Measurements from ENCODE around the gene DNM3.

Gene DNM3

DNA sequence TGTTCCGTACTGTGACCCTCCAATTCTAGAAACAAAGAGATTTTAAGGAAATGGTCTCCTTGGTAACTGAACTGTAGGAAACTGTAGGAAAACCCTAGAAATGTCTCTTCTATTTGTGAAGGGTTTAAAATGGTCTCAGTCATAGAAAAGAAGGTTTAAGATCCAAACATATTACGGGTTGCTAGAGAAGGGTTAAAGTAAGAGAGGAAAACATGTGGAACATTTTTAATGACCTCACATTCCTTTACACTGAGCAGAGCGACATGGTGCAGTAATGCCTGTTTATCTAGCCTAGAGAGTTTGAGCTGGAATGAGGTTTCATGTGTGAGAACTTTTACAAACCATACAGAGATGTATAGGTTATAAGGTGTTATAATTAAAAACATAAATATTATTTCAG is 542.2 kb downstream of the DNM3 start:
- DNase-seq, result no peak

DNA sequence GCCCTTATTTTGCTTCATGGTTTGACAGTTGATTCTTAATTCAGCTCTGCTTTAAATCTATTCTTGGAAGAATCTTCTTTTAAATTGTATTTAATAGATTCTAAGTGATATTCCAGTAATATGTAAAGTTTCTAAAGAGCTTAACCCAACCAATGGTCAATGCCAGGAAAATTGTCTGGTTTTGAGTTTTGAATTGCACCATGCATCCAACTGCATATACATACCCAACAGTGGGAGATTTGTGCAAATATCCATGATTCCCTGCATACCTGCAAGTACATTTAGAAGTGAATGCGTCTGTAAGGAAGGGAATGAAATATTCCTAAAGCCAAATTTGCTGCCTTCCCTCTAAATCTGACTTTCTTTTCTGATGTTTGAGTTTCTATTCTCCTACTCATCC is 543.4 kb downstream of the DNM3 start:
- no peak for DNase-seq

DNA sequence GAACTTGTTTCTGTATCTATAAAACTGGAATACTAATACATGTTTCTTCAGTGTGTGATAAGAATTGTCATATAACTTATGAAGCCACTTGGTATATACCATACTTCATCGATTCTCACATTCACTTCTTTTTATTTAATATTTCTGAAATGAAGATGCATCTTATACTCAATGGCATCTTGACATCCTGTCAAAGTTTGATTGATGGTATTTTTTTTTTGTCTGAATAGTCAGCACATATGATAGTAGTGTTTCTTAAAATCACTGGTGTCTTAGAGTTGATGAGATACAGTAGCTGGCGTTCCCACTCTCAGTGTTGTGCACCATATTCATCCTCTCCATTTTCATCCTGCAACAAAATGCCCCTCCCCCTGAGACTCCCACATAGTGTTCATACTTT is 544.7 kb downstream of the DNM3 start:
- no peak for DNase-seq

DNA sequence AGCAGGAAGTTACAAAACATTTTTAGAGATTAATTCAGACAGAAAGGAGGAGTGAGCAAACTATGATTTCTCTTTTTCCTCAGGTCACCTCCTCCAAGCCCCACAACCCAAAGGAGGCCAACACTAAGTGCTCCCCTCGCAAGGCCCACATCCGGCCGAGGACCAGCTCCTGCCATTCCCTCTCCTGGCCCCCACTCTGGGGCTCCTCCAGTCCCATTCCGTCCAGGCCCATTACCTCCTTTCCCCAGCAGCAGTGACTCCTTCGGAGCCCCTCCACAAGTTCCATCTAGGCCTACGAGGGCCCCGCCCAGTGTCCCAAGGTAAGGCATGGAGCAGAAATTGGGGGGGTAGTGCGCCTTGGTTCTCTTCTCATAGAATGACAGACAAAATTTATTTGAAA is 547.2 kb downstream of the DNM3 start:
- no peak for DNase-seq

DNA sequence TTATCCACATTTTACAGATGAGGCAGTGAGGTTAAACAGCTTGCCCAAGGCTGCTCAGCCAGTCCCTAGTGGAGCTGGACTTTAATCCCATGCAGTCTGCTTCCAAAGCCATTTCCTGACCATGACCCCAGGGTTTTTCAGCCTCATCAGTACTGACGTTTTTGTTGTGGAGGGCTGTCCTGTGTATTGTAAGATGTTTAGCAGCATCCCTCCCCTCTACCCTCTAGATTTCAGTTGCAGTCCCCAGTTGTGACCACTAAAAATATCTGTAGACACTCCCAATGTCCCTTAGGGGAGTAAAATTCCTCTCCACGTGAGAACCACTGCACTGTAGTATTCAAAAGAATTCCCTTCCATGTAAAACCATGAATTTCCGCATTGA is 549.0 kb downstream of the DNM3 start:
- no peak for DNase-seq

DNA sequence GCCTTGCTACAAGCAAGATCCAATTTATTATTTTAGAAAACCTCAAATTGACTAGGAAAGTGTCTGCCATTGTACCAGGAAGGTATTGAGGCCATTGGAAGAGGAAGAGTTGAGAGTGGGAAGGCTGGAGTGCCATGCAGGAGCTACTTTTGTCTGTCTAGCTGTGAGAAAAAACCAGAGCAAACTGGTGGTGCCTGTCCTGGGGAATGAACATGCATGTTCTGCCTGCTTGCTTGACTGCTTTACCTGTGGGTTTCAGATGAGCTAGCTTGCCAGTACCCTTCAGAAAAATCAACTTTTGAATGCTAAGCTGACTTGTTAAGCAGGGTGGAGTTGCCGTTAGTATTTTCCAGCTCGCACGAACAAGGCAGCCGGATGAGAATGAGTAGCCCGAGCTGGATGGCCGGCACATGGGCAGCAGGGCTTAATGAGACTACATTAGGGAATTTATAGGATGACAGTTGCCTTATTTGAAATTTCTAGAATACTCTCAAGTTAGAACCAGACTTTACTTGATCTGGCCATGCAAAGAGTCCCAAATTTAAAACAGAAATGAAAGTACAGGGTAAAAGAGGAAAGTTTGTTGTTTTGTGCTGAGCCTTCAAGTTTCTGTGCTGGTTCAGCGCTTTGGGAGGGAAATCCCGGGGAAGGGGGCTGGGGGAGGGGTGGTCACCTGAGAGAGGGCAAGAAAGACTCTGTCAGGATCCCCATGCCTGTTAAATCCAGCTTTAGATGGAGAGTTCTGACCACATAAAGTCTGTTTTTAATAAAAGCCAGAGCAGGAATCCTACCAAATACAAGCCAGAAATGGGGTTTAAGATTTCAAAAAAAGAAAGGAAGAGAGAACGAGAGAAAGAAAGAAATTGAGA is 549.6 kb downstream of the DNM3 start:
- no peak for DNase-seq

DNA sequence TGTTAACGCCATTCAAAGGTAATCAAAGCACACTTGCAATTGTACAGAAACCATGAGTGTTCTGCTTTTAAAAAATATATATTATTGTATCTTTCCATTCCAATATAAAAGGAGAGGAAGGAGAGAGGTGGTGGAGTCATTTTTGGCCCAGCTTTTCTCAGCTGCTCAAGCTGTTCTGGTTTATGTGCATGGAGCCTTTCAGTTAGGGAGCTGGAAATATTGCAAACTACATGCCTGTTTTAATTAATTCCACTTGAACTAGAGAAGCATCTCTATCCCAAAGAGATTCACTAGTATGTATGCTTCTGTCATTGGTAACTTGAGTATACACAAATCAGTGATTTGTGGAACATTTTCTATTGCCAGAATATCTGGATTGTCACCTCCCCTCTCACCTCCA is 550.7 kb downstream of the DNM3 start:
- DNase-seq, result no peak

DNA sequence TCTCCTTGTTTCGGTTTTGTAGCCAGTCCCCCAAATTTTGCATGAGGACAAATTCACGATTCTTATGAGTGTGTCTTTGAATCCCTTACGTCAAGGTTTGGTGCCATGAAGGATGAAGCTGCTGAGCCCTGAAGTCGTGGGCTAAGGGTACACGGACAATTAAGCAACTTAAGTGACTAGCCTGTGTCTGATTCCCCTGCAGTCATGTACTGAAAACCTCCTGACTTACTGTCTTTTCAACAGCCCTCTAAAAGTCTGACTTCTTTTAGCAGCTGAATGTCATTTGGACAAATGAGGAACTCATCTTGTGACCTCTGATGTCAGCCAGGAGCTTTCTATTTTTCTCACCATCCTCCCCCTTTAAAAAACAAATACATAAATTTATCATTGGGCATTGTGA is 552.1 kb downstream of the DNM3 start:
- no peak for DNase-seq

DNA sequence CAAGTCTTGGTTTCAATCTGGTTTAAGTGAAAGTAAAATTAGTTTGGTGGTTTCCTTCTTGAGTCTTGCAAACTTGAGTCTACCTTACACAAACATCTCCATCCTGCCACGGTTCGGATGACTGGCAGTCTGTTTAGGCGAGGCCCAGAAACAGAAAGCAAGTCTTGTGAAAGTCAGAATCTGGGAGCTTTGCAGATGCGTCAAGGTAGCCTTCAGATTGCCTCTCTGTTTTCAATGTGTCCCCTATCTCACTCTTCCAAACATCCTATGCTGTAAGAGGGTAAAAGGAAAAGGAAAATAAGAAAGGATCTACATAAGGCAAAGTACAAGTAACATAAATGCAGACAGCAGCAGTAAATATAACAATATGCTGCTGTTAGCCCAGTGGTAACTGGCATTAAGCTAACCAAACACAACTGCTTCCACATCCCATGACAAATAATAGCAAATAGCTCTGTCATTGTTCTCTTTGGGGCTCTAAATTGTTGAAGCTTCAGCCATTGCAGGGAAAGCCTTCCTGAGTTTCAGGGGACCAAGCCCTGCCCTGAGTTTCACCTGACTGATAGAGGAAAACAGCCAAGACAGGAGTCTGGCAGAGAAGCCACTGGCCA is 552.9 kb downstream of the DNM3 start:
- no peak for DNase-seq

DNA sequence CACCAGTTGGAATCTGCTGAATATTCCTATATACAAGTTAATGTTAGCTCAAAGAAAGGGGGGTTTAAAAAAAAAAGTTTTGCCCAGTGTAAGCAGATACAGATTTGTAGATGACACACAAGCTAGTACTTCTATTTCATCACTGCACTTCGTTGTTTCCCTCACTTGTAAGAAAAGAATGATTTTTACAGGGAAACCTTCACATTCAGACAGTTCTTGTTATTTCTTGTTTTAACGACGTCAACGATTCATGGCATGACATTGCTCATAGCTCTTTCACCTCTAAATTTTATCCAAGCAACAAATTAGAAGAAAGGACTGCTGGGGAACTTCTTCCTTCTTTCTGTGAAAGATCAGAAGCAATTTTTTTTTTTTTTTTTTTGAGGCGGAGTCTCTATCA is 553.5 kb downstream of the DNM3 start:
- DNase-seq, result no peak

DNA sequence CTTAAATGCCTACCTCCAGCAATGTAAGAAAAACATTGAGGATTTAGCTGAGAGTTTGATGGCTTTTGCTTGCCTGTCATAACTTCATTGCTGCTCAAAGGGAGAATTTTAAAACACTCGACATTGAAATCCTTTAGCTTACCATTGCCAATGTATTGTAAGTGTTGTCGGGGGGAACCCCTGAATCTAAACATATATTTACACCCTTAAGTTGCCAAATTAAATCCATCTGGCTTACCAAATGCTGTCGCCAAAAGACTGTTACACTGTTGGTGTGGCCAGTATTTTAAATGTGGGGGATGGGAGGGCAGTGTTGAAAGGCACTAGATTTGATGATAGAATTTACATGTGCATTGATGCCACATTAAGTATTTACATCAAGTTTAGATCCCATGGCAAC is 554.3 kb downstream of the DNM3 start:
- DNase-seq, result no peak

DNA sequence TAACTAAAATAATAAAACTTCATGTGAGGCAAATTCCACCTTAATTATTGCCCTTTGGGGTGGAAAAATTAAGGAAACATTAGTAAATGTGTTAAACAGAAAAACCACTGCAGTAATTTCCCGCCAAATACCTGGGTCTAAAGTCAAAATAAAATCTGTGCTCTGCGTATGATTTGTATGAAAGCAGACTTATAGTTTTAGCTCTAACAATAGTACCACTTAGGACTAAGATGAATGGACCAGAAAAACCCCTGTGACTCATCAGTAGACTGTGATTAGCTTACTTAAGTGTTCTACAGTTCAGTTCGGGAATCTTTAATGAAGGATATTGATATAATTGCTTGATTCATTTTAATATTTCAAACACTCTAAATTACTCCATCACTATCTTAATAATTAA is 555.9 kb downstream of the DNM3 start:
- DNase-seq, result no peak

DNA sequence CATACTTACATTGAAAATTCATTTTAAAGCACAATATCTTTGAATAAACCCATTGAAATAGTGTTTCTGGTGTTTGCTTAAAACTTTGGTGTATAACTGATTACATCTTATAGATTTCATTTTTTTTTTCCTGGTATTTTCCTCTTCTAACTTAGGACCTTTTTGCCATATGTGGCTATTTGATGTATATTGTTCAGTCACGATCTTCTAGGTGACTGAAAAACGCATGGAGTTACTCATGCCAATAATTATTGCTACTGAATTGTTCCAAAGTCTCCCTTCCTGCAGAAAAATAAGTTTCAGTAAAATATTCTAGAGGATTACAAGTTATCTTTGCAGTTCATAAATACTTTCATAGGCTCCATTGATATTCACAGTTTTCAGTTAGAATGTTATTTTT is 556.3 kb downstream of the DNM3 start:
- DNase-seq, result no peak

DNA sequence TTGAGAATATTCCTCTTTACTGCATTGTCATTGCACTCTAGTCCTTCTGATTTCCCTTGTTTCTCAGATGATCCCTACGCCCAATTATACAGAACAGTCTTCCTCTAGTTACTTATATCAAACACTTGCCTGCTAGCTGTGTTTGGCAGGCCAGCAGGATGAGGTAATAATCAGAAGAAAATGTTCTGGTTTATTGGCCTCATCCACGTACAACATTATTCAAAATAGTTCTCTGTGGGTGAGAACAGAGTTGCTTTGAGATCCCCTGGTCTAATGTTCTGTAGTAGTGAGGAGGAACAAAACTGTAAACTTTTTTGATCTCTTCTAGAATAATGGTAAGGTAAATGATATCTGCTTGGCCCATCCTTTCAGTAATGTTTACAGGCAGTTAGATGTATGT is 556.9 kb downstream of the DNM3 start:
- no peak for DNase-seq

DNA sequence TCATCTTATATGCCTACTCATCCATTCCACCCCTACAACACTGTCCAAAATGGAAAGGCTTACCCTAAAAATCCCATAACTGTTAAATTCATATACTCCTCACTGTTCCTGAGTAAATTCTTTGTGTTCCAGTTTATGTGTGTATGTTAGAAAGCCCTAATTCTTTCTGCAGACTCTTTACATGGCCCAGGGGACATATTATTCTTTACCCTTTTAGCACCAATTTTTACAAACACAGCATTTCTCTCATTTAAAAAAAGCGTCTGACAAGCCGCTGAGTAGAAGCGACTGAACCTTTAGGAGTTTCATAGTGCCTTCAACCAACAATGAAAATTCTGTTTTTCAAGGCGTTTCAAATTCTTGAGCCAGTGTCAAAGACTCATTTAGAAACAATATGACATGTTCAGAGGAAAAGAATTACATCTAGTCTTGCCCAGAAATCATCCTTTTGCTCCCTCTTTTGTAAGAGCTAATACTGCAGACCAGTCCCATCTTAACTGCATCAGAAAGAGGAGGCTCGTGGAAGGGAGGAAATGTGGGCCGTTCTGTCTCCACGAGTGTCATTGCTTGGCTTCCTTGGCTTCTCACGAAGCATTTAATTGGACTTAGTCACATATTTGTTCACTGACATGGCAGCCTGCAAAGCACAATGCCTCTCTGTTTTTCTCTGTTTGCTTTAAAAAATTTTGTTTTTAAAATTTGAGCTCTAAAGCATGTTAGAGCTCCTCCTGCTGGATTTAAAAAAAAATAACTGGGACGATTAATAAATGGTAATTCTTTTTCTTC is 557.9 kb downstream of the DNM3 start:
- DNase-seq, result peak; percentile 86

DNA sequence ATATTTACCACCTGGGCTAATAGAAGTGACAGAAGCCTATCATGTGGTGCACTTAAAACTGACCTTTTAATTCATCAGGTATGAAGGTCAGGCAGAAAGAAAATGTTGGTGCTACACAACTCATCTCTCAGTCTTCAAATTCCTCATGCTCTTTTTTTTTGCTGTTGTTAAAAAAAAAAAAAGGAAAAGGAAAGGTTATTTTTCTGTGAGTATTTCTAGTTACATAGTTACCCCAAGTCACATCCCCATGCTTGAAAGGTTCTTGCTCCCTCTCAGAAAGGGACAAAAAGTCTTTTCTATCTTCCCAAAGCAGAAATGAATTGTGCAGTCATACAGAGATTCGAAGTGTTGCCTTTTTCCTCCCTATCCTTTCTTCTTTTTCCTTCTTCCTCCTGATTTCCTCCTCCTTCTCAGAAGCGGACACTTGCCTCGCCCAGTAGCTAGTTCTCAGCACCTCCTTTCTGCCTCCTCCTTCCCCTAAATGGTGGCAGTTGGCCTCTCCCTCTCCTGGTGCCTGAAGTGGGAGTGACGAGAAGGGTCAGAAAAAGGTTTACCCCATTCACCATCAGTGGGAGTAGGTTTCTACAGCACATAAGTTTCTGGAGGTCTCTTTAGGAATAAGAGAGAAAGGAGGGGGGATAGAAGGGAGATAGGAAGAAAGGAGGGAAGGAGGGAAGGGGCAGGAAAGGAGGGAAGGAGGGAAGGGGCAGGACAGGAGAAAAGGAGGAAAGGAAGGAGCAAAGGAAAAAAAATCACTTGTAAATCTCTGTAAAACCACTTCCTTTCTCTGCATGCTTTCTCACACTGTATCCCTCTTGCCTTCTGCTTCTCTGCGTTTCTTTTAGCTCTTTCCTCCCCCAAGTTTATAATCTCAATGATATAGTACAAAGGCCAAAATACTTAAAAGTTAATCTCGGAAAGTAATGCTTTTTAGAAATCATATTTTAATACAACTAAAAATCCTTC is 558.7 kb downstream of the DNM3 start:
- DNase-seq, result no peak

DNA sequence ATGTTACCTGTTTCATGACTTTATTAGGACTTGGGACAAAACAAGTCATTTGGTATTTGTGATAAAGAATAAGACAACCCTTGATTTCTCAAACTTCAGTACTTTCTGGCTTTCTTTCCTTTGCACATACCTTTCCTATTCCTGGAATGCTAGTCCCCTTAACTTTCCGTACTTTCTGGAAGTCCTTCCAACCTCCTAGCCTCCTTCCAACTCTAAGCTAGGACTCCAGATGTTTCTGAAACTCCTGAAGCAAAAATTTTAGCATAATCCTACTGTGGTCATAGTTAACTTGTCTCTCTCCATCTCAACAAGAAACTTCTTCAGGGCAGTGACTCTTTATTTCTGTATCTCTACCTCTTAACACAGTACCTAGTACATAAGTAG is 559.4 kb downstream of the DNM3 start:
- no peak for DNase-seq

DNA sequence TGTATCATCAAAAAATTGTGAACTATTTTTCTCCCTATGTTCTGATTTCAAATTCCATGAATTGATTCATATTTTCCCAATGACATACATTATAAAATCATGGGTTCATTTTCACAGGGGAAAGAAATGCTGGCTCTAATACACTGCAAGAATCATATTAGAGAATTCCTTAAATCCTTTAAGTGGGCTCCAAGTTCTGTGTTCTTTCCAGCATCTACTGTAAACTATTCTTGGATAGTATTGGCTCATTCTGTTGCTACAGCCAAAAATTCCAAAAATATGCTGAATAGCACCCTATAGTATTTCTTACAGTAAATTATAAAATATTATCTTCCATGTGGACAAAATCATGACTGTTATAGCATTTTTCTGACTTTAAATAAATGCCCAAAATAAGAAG is 560.2 kb downstream of the DNM3 start:
- DNase-seq, result no peak

DNA sequence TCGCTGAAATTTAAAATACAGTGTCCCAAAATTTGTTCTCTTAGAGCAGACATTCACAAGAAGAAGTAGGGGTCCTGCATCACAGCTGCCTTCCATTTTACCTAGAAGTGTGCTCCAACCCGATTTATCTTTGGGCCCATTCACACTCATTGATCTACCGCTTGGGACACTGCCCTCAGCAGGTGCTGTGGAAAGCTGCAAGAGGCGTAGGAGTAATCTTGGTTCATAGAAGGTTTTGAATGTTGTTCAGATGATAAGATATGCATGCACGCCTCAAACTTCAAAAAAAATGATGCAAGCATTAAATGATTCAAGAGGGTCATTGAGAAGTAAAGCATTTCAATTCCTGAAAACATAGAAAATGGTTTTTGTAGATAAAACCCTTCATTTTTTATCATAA is 560.6 kb downstream of the DNM3 start:
- DNase-seq, result no peak

DNA sequence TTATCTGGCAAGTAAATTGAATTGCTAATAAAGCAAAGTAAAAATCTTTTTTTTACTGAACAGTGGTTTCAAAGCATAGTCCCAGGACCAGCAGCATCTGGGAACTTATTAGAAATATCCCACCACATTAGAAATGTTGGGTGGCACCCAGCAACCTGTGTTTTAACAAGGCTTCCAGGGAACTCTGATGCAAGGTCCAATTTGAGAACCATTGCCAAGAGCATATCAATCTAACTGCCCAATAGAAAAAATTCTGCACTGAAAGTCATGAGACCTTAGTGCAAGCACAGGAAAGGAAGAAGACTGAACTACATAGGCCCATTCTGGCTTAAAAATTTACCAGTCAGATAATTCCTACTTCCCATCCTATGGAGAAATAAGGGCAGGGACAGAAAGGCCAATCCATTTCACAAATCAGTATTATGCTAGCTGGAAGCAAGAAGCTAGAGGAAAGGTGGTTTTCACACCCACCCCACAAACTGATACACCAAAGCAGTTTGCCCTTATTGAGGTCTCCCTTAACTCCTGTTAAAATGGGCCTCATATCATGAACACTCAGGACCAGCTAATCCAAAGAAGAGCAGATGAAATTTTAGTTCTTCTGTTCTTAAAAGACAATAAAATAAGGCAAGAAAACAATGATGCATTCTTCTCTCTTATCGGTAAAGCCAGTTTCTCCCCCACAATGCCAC is 561.7 kb downstream of the DNM3 start:
- DNase-seq, result no peak

DNA sequence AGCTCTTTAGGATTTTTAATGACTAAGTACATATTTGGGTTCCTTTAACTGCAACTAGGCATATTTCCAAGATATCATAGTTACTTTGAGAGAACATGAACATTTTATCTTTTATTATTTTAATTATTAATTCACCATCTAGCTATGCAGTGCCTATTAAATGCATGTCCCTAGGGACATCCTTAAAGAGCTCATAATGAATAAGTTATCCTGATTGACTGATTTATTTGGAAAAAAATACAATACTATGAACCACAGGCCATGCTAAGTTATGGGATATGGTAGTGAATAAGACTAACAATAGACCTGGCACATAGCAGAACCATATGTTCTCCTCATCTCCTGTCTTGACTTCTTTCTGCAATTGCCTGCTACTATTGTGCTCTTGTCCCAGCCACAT is 562.8 kb downstream of the DNM3 start:
- no peak for DNase-seq

DNA sequence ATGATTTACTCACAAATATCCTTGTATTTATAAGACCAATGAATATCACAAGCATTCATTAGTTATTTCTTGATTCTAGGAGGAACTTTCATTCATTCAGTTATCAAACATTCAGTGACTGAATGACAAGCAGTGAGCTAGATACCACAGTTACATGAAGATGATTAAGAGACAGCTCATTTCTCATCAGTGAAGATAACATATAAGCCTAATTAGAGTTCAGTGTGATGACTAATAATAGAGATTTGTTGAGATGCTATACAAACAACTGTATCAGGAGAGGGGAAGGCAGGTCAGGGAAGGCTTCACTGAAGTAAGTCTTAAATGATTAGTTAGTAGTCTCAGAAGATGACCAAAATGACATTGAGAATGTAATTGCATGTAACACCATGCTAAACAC is 564.6 kb downstream of the DNM3 start:
- no peak for DNase-seq
